HG03342 (cell line): ENCODE data around the gene DBH.
"Not testable (repeated sequence)": the region's sequence is repeated elsewhere in the genome, so short reads cannot be mapped to it uniquely, and the experiment has no call there.

Experiments
- ATAC-seq: cut with Tn5 transposase; IDR thresholded peaks from one replicate; pipeline ENCODE4 v1.9.1; 2021; ENCODE audit warnings: mild to moderate bottlenecking, moderate library complexity; ENCODE audit not compliant: unreplicated experiment

The DBH gene

GRCh38 chr9:133618726-133619125 lies 17.4 kb upstream of the DBH start:
- no peak for ATAC-seq

GRCh38 chr9:133619791-133620190 lies 16.4 kb upstream of the DBH start:
- no peak for ATAC-seq

- ATAC-seq, result no peak
These were observed 14.4 kb upstream of the DBH start for GRCh38 chr9:133621725-133622267.

GRCh38 chr9:133622555-133622954 lies 13.6 kb upstream of the DBH start:
- no peak for ATAC-seq

GRCh38 chr9:133626008-133626407 lies 10.2 kb upstream of the DBH start:
- not testable (repeated sequence) for ATAC-seq

GRCh38 chr9:133627341-133627740 lies 8.8 kb upstream of the DBH start:
- no peak for ATAC-seq

GRCh38 chr9:133628766-133629165 lies 7.4 kb upstream of the DBH start:
- no peak for ATAC-seq

- ATAC-seq, result no peak
These were observed 6.7 kb upstream of the DBH start for GRCh38 chr9:133629221-133630110.

- no peak for ATAC-seq
These were observed 5.1 kb upstream of the DBH start for GRCh38 chr9:133631111-133631510.

GRCh38 chr9:133632806-133633680 lies 3.1 kb upstream of the DBH start:
- no peak for ATAC-seq

GRCh38 chr9:133633681-133634080 lies 2.5 kb upstream of the DBH start:
- ATAC-seq, result no peak

- ATAC-seq, result no peak
These were observed 2.0 kb upstream of the DBH start for GRCh38 chr9:133634081-133634691.

GRCh38 chr9:133635098-133635497 lies 1.1 kb upstream of the DBH start:
- no peak for ATAC-seq

- no peak for ATAC-seq
These were observed 739 bp downstream of the DBH start for GRCh38 chr9:133636902-133637301.

- ATAC-seq, result no peak
These were observed 1.4 kb downstream of the DBH start for GRCh38 chr9:133637451-133638055.

- ATAC-seq, result no peak
These were observed 1.9 kb downstream of the DBH start for GRCh38 chr9:133638076-133638475.

GRCh38 chr9:133638711-133639110 lies 2.5 kb downstream of the DBH start:
- no peak for ATAC-seq

- no peak for ATAC-seq
These were observed 3.5 kb downstream of the DBH start for GRCh38 chr9:133639613-133640012.

GRCh38 chr9:133640160-133640559 lies 4.0 kb downstream of the DBH start:
- ATAC-seq, result no peak

- no peak for ATAC-seq
These were observed 4.6 kb downstream of the DBH start for GRCh38 chr9:133640580-133641395.
